Measurements from ENCODE around the gene ITLN2.
"Not testable (repeated sequence)": the region's sequence is repeated elsewhere in the genome, so short reads cannot be mapped to it uniquely, and the experiment has no call there.

The ITLN2 gene

GRCh38 chr1:160910170-160910750 is 44.3 kb downstream of the ITLN2 start:
- Histone ChIP-seq H3K27me3 (ENCODE audit: control insufficient read depth in 1 of 2, insufficient read depth in 2 of 2, low read length in 2 of 2) (no peaks in the 10 kb centered on the region), H3K4me1 (ENCODE audit: control insufficient read depth in 1 of 2, insufficient read depth in 2 of 2, low read length in 2 of 2) (peaks cover 4 to 11% of the 10 kb centered on the region in 2 donors), H3K9ac (ENCODE audit: low read depth in 1 of 2, low read length in 2 of 2) (no peak overlapping the region), H3K36me3 (ENCODE audit: control insufficient read depth in 1 of 2, insufficient read depth in 2 of 2, low read length in 2 of 2) (no peaks in the 10 kb centered on the region), H3K27ac (ENCODE audit: low read depth, low read length) (no peak overlapping the region), H3K9me3 (ENCODE audit: control insufficient read depth in 1 of 2, low read length in 2 of 2) (no peaks in the 10 kb centered on the region), H3K4me3 (ENCODE audit: low read depth in 1 of 2, low read length in 2 of 2) (no peak overlapping the region)

GRCh38 chr1:160907976-160908375 is 46.6 kb downstream of the ITLN2 start:
- Histone ChIP-seq H3K9me3 (ENCODE audit: control insufficient read depth in 1 of 2, low read length in 2 of 2) (no peaks in the 10 kb centered on the region), H3K9ac (ENCODE audit: low read depth in 1 of 2, low read length in 2 of 2) (no peak overlapping the region), H3K36me3 (ENCODE audit: control insufficient read depth in 1 of 2, insufficient read depth in 2 of 2, low read length in 2 of 2) (no peaks in the 10 kb centered on the region), H3K27me3 (ENCODE audit: control insufficient read depth in 1 of 2, insufficient read depth in 2 of 2, low read length in 2 of 2) (no peaks in the 10 kb centered on the region), H3K4me3 (ENCODE audit: low read depth in 1 of 2, low read length in 2 of 2) (no peak overlapping the region), H3K4me1 (ENCODE audit: control insufficient read depth in 1 of 2, insufficient read depth in 2 of 2, low read length in 2 of 2) (peaks cover 8 to 18% of the 10 kb centered on the region in 2 donors), H3K27ac (ENCODE audit: low read depth, low read length) (no peak overlapping the region)

- no peak overlapping the region for H3K9ac ChIP-seq (ENCODE audit: low read depth in 1 of 2, low read length in 2 of 2)
- no peak overlapping the region for H3K27ac ChIP-seq (ENCODE audit: low read depth, low read length)
- no peaks in the 10 kb centered on the region for H3K9me3 ChIP-seq (ENCODE audit: control insufficient read depth in 1 of 2, low read length in 2 of 2)
- no peaks in the 10 kb centered on the region for H3K36me3 ChIP-seq (ENCODE audit: control insufficient read depth in 1 of 2, insufficient read depth in 2 of 2, low read length in 2 of 2)
- H3K4me3 ChIP-seq (ENCODE audit: low read depth in 1 of 2, low read length in 2 of 2) = no peak overlapping the region
- H3K4me1 ChIP-seq (ENCODE audit: control insufficient read depth in 1 of 2, insufficient read depth in 2 of 2, low read length in 2 of 2) = peaks cover 4 to 8% of the 10 kb centered on the region in 2 donors
- H3K27me3 ChIP-seq (ENCODE audit: control insufficient read depth in 1 of 2, insufficient read depth in 2 of 2, low read length in 2 of 2) = peaks cover 0 to 3% of the 10 kb centered on the region in 2 donors
Observed at GRCh38 chr1:160905617-160905989, 49.0 kb downstream of the ITLN2 start.

- Histone ChIP-seq H3K27ac (ENCODE audit: low read depth, low read length) (no peak overlapping the region), H3K4me1 (ENCODE audit: control insufficient read depth in 1 of 2, insufficient read depth in 2 of 2, low read length in 2 of 2) (peaks cover 4 to 8% of the 10 kb centered on the region in 2 donors), H3K27me3 (ENCODE audit: control insufficient read depth in 1 of 2, insufficient read depth in 2 of 2, low read length in 2 of 2) (peaks cover 0 to 3% of the 10 kb centered on the region in 2 donors), H3K9ac (ENCODE audit: low read depth in 1 of 2, low read length in 2 of 2) (no peak overlapping the region), H3K4me3 (ENCODE audit: low read depth in 1 of 2, low read length in 2 of 2) (no peak overlapping the region), H3K36me3 (ENCODE audit: control insufficient read depth in 1 of 2, insufficient read depth in 2 of 2, low read length in 2 of 2) (no peaks in the 10 kb centered on the region), H3K9me3 (ENCODE audit: control insufficient read depth in 1 of 2, low read length in 2 of 2) (no peaks in the 10 kb centered on the region)
Observed at GRCh38 chr1:160904783-160905616, 49.6 kb downstream of the ITLN2 start.

GRCh38 chr1:160902251-160902650 is 52.4 kb downstream of the ITLN2 start:
- H3K4me3 ChIP-seq (ENCODE audit: low read depth in 1 of 2, low read length in 2 of 2); H3K9ac ChIP-seq (ENCODE audit: low read depth in 1 of 2, low read length in 2 of 2); H3K9me3 ChIP-seq (ENCODE audit: control insufficient read depth in 1 of 2, low read length in 2 of 2): not testable (repeated sequence)

GRCh38 chr1:160901768-160902167 is 52.8 kb downstream of the ITLN2 start:
- Histone ChIP-seq H3K9ac (ENCODE audit: low read depth in 1 of 2, low read length in 2 of 2) (no peak overlapping the region), H3K4me3 (ENCODE audit: low read depth in 1 of 2, low read length in 2 of 2) (no peak overlapping the region), H3K4me1 (ENCODE audit: control insufficient read depth in 1 of 2, insufficient read depth in 2 of 2, low read length in 2 of 2) (peaks cover 4 to 8% of the 10 kb centered on the region in 2 donors), H3K9me3 (ENCODE audit: control insufficient read depth in 1 of 2, low read length in 2 of 2) (no peaks in the 10 kb centered on the region), H3K27me3 (ENCODE audit: control insufficient read depth in 1 of 2, insufficient read depth in 2 of 2, low read length in 2 of 2) (peaks cover 0 to 3% of the 10 kb centered on the region in 2 donors), H3K27ac (ENCODE audit: low read depth, low read length) (no peak overlapping the region), H3K36me3 (ENCODE audit: control insufficient read depth in 1 of 2, insufficient read depth in 2 of 2, low read length in 2 of 2) (no peaks in the 10 kb centered on the region)

More at GRCh38 chr1:160902251-160902650, 52.4 kb downstream of the ITLN2 start:
- not testable (repeated sequence) for H3K27ac ChIP-seq (ENCODE audit: low read depth, low read length); H3K4me1 ChIP-seq (ENCODE audit: control insufficient read depth in 1 of 2, insufficient read depth in 2 of 2, low read length in 2 of 2); H3K27me3 ChIP-seq (ENCODE audit: control insufficient read depth in 1 of 2, insufficient read depth in 2 of 2, low read length in 2 of 2); H3K36me3 ChIP-seq (ENCODE audit: control insufficient read depth in 1 of 2, insufficient read depth in 2 of 2, low read length in 2 of 2)

GRCh38 chr1:160900683-160901082 is 53.9 kb downstream of the ITLN2 start:
- not testable (repeated sequence) for H3K36me3 ChIP-seq (ENCODE audit: control insufficient read depth in 1 of 2, insufficient read depth in 2 of 2, low read length in 2 of 2); H3K4me1 ChIP-seq (ENCODE audit: control insufficient read depth in 1 of 2, insufficient read depth in 2 of 2, low read length in 2 of 2)

More at GRCh38 chr1:160900683-160901082, 53.9 kb downstream of the ITLN2 start:
- H3K27ac ChIP-seq (ENCODE audit: low read depth, low read length); H3K9me3 ChIP-seq (ENCODE audit: control insufficient read depth in 1 of 2, low read length in 2 of 2); H3K9ac ChIP-seq (ENCODE audit: low read depth in 1 of 2, low read length in 2 of 2); H3K27me3 ChIP-seq (ENCODE audit: control insufficient read depth in 1 of 2, insufficient read depth in 2 of 2, low read length in 2 of 2); H3K4me3 ChIP-seq (ENCODE audit: low read depth in 1 of 2, low read length in 2 of 2): not testable (repeated sequence)

All from duodenal mucosa (tissue), 2 donors.